Caco-2 (cell line): Measurements from ENCODE around the gene NCAPD3. TPM values are rescaled to one million over a fixed set of nuclear protein-coding genes. Genes with fewer than 3 reads are reported as not detected.

Experiments
- BruUV-seq: library from RNA; stranded (reverse); fragments of 400-500 nt; replicated peaks from 2 replicates; lab custom pipeline; 2021; lab: Mats Ljungman, UMichigan
- CTCF ChIA-PET: fragments of 300-600 bp; sonication (Branson Sonifier 250); formaldehyde crosslinking; loops from one replicate; lab custom pipeline; 2022; ENCODE audit warnings: antibody characterized with exemption; lab: Charles Lee
- POLR2A ChIA-PET: fragments of 300-600 bp; sonication (Branson Sonifier 250); formaldehyde crosslinking; loops from one replicate; lab custom pipeline; 2022; ENCODE audit warnings: antibody characterized with exemption; lab: Charles Lee
- DNase-seq, 2 experiments: peaks; one replicate each; pipeline versions ENCODE4 v3.0.0 to v3.0.0-alpha.2; 2020 to 2022
- H3K27me3 ChIP-seq: replicated peaks from 2 replicates; pipeline ENCODE4 v1.6.0; 2011; ENCODE audit warnings: low read length; ENCODE audit not compliant: control insufficient read depth, insufficient read depth
- H3K36me3 ChIP-seq: 2 replicates; pipeline ENCODE4 v1.5.1; 2011; ENCODE audit warnings: low read length; ENCODE audit not compliant: control insufficient read depth, insufficient read depth
- H3K4me1 ChIP-seq: fragments of 250-450 bp; sonication (Bioruptor Pico); 2 replicates; pipeline ENCODE4 v1.5.1; 2020; ENCODE audit warnings: mild to moderate bottlenecking
- H3K4me3 ChIP-seq: 2 replicates; pipeline ENCODE4 v1.5.1; 2011; ENCODE audit warnings: low read depth, mild to moderate bottlenecking, control low read depth, low read length
- H3K9me3 ChIP-seq: fragments of 250-450 bp; sonication (Bioruptor Pico); 2 replicates; pipeline ENCODE4 v1.5.1; 2020; ENCODE audit warnings: mild to moderate bottlenecking, moderate library complexity
- H3K27ac Mint-ChIP-seq: one replicate; pipeline ENCODE4 v1.8.0; 2022; ENCODE audit warnings: mixed read lengths; ENCODE audit not compliant: unreplicated experiment
- H3K27me3 Mint-ChIP-seq: one replicate; pipeline ENCODE4 v1.8.0; 2022; ENCODE audit warnings: mixed read lengths; ENCODE audit not compliant: insufficient read depth, unreplicated experiment
- H3K36me3 Mint-ChIP-seq: one replicate; pipeline ENCODE4 v1.8.0; 2022; ENCODE audit warnings: mild to moderate bottlenecking, mixed read lengths; ENCODE audit not compliant: insufficient read depth, unreplicated experiment
- H3K4me1 Mint-ChIP-seq: one replicate; pipeline ENCODE4 v1.8.0; 2022; ENCODE audit warnings: low read depth, mixed read lengths; ENCODE audit not compliant: unreplicated experiment
- H3K4me3 Mint-ChIP-seq: one replicate; pipeline ENCODE4 v1.8.0; 2022; ENCODE audit warnings: mild to moderate bottlenecking, moderate library complexity, mixed read lengths; ENCODE audit not compliant: unreplicated experiment
- H3K9me3 Mint-ChIP-seq: one replicate; pipeline ENCODE4 v1.8.0; 2022; ENCODE audit warnings: mixed read lengths; ENCODE audit not compliant: unreplicated experiment
- intact Hi-C: fragments of 100-400 bp; cut with micrococcal nuclease; formaldehyde crosslinking; loops from one replicate; pipeline ENCODE4 v1.10.0; 2022; ENCODE audit not compliant: unreplicated experiment
- total RNA-seq: library from RNA; stranded (reverse); gene quantifications from 2 replicates; pipeline ENCODE4 v1.2.3, GENCODE V29; 2022
- TF ChIP-seq, protein P1 (sequence below), 2 experiments: fragments of 200-600 bp in 1 of 2; IDR thresholded peaks; 1 replicate in 1 of 2; 2 replicates in 1 of 2; pipeline versions ENCODE4 v1.5.1 to v1.8.0; 2011 to 2022; ENCODE audit warnings: antibody characterized with exemption in 1 of 2, control low read depth in 1 of 2, inconsistent platforms in 1 of 2, low read depth in 1 of 2, low read length in 1 of 2, mild to moderate bottlenecking in 1 of 2, moderate library complexity in 1 of 2; ENCODE audit not compliant: insufficient read depth in 1 of 2, severe bottlenecking in 1 of 2, unreplicated experiment in 1 of 2

NCAPD3 gene
- total RNA-seq, 1 experiment from 2014 or later, result 108 TPM

DNA sequence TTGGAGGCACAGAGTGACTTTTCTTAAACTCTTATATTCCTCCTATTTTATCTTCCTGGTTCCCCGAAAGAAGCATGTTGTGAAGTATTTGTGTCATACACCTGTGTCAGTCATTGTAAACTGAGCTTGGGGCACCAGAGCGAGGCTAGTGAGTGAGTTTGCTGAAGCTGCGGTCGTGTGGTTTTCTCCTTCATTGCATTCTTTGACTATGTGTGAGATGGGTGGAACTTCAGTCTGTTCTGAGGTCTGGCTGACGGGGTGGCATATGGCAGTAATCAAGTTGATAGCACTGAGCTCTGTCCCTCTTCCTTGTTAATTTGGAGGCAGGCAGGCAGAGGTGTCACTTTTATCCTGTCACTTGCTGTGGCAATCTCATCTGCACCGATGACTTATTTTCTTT lies 4.9 kb upstream of the NCAPD3 start:
- no peaks in the 10 kb centered on the region for H3K27me3 ChIP-seq
- Mint-ChIP-seq H3K36me3 (peaks cover 7% of the 10 kb centered on the region), H3K9me3 (no peaks in the 10 kb centered on the region), H3K4me1 (peaks cover 15% of the 10 kb centered on the region), H3K27me3 (no peaks in the 10 kb centered on the region), H3K27ac (no peak overlapping the region), H3K4me3 (no peak overlapping the region)
- TF ChIP-seq, protein P1, sequence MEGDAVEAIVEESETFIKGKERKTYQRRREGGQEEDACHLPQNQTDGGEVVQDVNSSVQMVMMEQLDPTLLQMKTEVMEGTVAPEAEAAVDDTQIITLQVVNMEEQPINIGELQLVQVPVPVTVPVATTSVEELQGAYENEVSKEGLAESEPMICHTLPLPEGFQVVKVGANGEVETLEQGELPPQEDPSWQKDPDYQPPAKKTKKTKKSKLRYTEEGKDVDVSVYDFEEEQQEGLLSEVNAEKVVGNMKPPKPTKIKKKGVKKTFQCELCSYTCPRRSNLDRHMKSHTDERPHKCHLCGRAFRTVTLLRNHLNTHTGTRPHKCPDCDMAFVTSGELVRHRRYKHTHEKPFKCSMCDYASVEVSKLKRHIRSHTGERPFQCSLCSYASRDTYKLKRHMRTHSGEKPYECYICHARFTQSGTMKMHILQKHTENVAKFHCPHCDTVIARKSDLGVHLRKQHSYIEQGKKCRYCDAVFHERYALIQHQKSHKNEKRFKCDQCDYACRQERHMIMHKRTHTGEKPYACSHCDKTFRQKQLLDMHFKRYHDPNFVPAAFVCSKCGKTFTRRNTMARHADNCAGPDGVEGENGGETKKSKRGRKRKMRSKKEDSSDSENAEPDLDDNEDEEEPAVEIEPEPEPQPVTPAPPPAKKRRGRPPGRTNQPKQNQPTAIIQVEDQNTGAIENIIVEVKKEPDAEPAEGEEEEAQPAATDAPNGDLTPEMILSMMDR (IDR thresholded peaks at IDR 0.05; ENCODE audit: insufficient read depth in 1 of 2, low read depth in 1 of 2, low read length in 1 of 2, severe bottlenecking in 1 of 2, unreplicated experiment in 1 of 2), result no peak
- H3K4me3 ChIP-seq, result no peak overlapping the region
- ChIA-PET CTCF (interaction anchor here (1.0 to 1.2 kb wide), 2 partner anchors 16 to 20 kb away, joined by 3 read pairs; no protein-coding TSS in a partner anchor), POLR2A (no interaction called here)
- peaks cover 7% of the 10 kb centered on the region for H3K4me1 ChIP-seq
- H3K36me3 ChIP-seq, result 0 out of 2 replicates have a peak, but pooled peaks cover 1% of the 10 kb centered on the region
- DNase-seq, result no peak
- no peaks in the 10 kb centered on the region for H3K9me3 ChIP-seq
- no TSS peak for BruUV-seq
- intact Hi-C loops, result no loop called here

GRCh38 chr11:134226806-134227325 lies 3.1 kb upstream of the NCAPD3 start:
- H3K4me3 Mint-ChIP-seq, result no peak overlapping the region
- POLR2A ChIA-PET, result no interaction called here
- Histone ChIP-seq H3K4me1 (peaks cover 19% of the 10 kb centered on the region), H3K4me3 (no peak overlapping the region), H3K27me3 (no peaks in the 10 kb centered on the region), H3K36me3 (no peaks in the 10 kb centered on the region), H3K9me3 (no peaks in the 10 kb centered on the region)
- BruUV-seq, result no TSS peak
- H3K4me1 Mint-ChIP-seq, result peaks cover 26% of the 10 kb centered on the region
- intact Hi-C loops, result no loop called here
- H3K27me3 Mint-ChIP-seq, result no peaks in the 10 kb centered on the region
- H3K36me3 Mint-ChIP-seq, result peaks cover 7% of the 10 kb centered on the region
- TF ChIP-seq, protein P1 (IDR thresholded peaks at IDR 0.05; ENCODE audit: insufficient read depth in 1 of 2, low read depth in 1 of 2, low read length in 1 of 2, severe bottlenecking in 1 of 2, unreplicated experiment in 1 of 2), result no peak
- H3K9me3 Mint-ChIP-seq, result no peaks in the 10 kb centered on the region
- no peak for DNase-seq
- H3K27ac Mint-ChIP-seq, result no peak overlapping the region
- CTCF ChIA-PET, result no interaction called here

DNA sequence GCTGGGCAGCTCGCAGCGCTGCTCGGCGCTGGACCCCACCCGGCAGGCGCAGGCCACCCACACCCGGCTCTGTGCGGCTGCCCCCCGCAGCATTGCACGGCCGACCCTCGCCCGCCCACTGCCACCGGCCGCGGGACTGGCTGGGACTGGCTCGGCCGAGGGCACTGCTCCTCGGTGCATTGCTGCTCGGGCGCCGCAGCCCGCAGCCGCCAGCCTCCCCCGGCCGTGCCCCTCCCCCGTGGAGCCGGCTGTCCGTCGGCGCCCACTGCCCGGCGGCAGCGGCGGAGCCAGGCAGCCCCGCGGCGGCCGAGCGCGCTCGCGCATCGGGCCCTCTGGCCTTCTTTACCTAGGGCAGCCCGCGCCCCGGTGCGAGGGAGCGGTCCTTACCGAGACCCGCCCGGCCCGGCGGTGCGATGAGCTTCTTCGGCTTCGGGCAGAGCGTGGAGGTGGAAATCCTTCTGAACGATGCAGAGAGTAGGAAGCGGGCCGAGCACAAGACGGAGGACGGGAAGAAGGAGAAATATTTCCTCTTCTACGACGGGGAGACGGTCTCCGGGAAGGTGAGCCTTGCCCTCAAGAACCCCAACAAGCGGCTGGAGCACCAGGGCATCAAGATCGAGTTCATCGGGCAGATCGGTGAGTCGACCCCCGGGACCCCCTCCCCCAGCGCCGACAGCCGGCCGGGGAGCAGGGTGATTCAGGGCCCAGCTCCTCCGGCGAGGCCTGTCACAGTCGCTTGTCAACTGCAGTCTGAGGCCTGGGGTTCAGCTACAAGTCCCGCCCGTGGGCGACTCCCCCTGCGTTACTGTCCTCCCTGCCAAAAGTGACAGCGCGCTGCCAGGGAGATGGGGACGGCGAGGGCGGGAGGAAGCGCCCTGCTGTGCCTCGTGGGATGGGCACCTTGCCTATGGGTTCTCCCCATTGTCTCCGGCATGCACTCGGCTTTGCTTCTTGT lies 1.2 kb upstream of the NCAPD3 start:
- Mint-ChIP-seq H3K27ac (peak overlapping the region; percentile 66), H3K4me3 (peak overlapping the region; percentile 84), H3K27me3 (no peaks in the 10 kb centered on the region), H3K9me3 (no peaks in the 10 kb centered on the region), H3K4me1 (peaks cover 18% of the 10 kb centered on the region), H3K36me3 (peaks cover 15% of the 10 kb centered on the region)
- TF ChIP-seq, protein P1 (IDR thresholded peaks at IDR 0.05; ENCODE audit: insufficient read depth in 1 of 2, low read depth in 1 of 2, low read length in 1 of 2, severe bottlenecking in 1 of 2, unreplicated experiment in 1 of 2), result no peak
- POLR2A ChIA-PET, result interaction anchor here (0.6 to 1.3 kb wide), 6 partner anchors 20 to 746 kb away, joined by 3 to 5 read pairs (median 4); partner anchors contain the start of gene ACAD8
- no peaks in the 10 kb centered on the region for H3K27me3 ChIP-seq
- H3K36me3 ChIP-seq, result no peaks in the 10 kb centered on the region
- no peaks in the 10 kb centered on the region for H3K9me3 ChIP-seq
- intact Hi-C loops, result loop anchor here (1.0 to 2.0 kb wide), 2 partner anchors 20 to 28 kb away; partner anchors contain the start of genes ACAD8 and THYN1
- peaks cover 19% of the 10 kb centered on the region for H3K4me1 ChIP-seq
- no TSS peak for BruUV-seq
- CTCF ChIA-PET, result interaction anchor here (0.5 to 2.8 kb wide), 7 partner anchors 13 to 175 kb away, joined by 3 to 14 read pairs (median 4); partner anchors contain the start of genes ACAD8, GLB1L3 and THYN1
- peak in 1 of 2 experiments; percentile 50 for DNase-seq
- peak overlapping the region; percentile 76 for H3K4me3 ChIP-seq
